Measurements from ENCODE around the gene TRMO. TPM values are rescaled to one million over a fixed set of nuclear protein-coding genes. Genes with fewer than 3 reads are reported as not detected.

Gene TRMO
- total and polyA plus RNA-seq, 2 of the 8 experiments (the other 6 are each of a cell fraction or from before 2014, with no cell fraction given), result 4.6 to 5.6 TPM

DNA sequence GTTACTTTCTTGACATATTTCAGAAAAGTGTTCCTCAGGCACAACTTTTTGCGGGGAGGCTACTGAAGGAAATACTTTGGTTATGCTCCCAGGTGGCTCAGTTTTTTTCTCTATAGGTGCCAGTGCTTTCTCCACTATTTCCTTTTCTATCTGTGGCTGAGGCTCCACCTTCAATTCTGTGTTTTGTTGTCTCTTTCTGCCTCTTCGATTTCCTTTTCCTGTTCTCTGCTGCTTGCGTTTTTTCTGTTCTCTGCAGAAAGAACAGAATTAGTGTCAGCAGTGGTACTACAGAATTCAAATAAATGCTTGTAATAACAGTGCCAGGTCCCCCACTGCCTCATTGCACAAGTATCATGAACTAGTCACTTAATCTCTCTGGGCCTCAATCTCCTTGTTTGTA is 8.7 kb upstream of the TRMO start:
- H3K14ac ChIP-seq (ENCODE audit: insufficient read length), result no peak overlapping the region
- H3K18ac ChIP-seq (ENCODE audit: extremely low read depth, low read length), result no peak overlapping the region
- H2BK120ac ChIP-seq (replicated peaks; ENCODE audit: low read depth, low read length), result no peak overlapping the region
- FAIRE-seq (no peak), DNase-seq (ENCODE audit: low read depth in 1 of 2, low spot score in 2 of 2) (no peak)
- no peak overlapping the region for H4K91ac ChIP-seq (replicated peaks; ENCODE audit: insufficient read length, low read length)
- H3K79me1 ChIP-seq (ENCODE audit: low read depth, low read length), result no peaks in the 10 kb centered on the region
- no peak overlapping the region for H4K5ac ChIP-seq (ENCODE audit: insufficient read length, low read depth, low read length)
- H2AK5ac ChIP-seq (ENCODE audit: low read depth, low read length), result no peak overlapping the region
- H3K4ac ChIP-seq (replicated peaks; ENCODE audit: insufficient read length, low read depth, low read length), result no peak overlapping the region
- no peaks in the 10 kb centered on the region for H4K20me1 ChIP-seq (replicated peaks in 1 of 2; ENCODE audit: control insufficient read depth in 1 of 2, insufficient read depth in 2 of 2, low read length in 2 of 2)
- no peaks in the 10 kb centered on the region; a peak in 1 of 7 replicates for H3K4me1 ChIP-seq (replicated peaks in 1 of 4; ENCODE audit: control insufficient read depth in 3 of 4, insufficient read depth in 4 of 4, low read length in 3 of 4)
- H3K9me3 ChIP-seq (ENCODE audit: insufficient read depth in 2 of 2, low read depth in 1 of 2, low read length in 1 of 2), result no peaks in the 10 kb centered on the region
- H3K9ac ChIP-seq (replicated peaks in 1 of 4; ENCODE audit: extremely low read depth in 1 of 4, low read depth in 3 of 4, low read length in 3 of 4), result no peak overlapping the region
- H3K23ac ChIP-seq (ENCODE audit: insufficient read length), result no peak overlapping the region
- no peak overlapping the region for H3K27ac ChIP-seq (ENCODE audit: low read depth, low read length)
- CTCF ChIA-PET (ENCODE audit: partially characterized antibody), result interaction anchor here (1.1 kb wide), 1 partner anchor 9 kb away, joined by 5 read pairs; the partner anchor contains the start of gene TRMO
- 77% methylated on average over 3 of the region's 3 CpGs; no CpG with 5 or more reads in 1 of the 2 experiments for WGBS, 2 experiments (ENCODE audit: extremely low coverage in 1 of 2, insufficient coverage in 1 of 2, insufficient read length in 1 of 2, insufficient replicate concordance in 2 of 2, low coverage in 1 of 2, low lambda C conversion rate in 2 of 2, missing lambda C conversion rate in 1 of 2)
- peaks cover 0 to 10% (median 4%) of the 10 kb centered on the region in 4 experiments; a peak in 5 of 7 replicates for H3K27me3 ChIP-seq (replicated peaks in 1 of 4; ENCODE audit: control insufficient read depth in 3 of 4, extremely low read depth in 1 of 4, insufficient read depth in 3 of 4, low read length in 3 of 4)
- H3K79me2 ChIP-seq (ENCODE audit: control insufficient read depth in 1 of 2, insufficient read depth in 2 of 2, low read length in 2 of 2), result no peaks in the 10 kb centered on the region
- no peak overlapping the region for H4K8ac ChIP-seq (ENCODE audit: extremely low read depth, insufficient read depth, low read length)
- POLR2A ChIA-PET (ENCODE audit: partially characterized antibody), result no interaction called here
- no peak overlapping the region for H2BK5ac ChIP-seq (ENCODE audit: low read depth, low read length)
- no peaks in the 10 kb centered on the region; the same call in 1 of the 2 replicates for H3K23me2 ChIP-seq (ENCODE audit: low read depth, low read length)
- no peak overlapping the region for H3K4me2 ChIP-seq (ENCODE audit: insufficient read depth in 1 of 2, low read depth in 2 of 2, low read length in 2 of 2)
- H2AFZ ChIP-seq (ENCODE audit: low read length), result no peak overlapping the region
- H3K56ac ChIP-seq (replicated peaks; ENCODE audit: insufficient read length, low read depth, low read length), result no peak overlapping the region
- H3K4me3 ChIP-seq (ENCODE audit: extremely low read depth in 1 of 4, insufficient read depth in 2 of 4, low read depth in 3 of 4, low read length in 4 of 4), result no peak overlapping the region
- no peak overlapping the region for H2BK12ac ChIP-seq (ENCODE audit: low read depth, low read length)
- H2BK15ac ChIP-seq (ENCODE audit: low read length), result no peak overlapping the region
- no peak overlapping the region for H2BK20ac ChIP-seq (ENCODE audit: low read length)
- TF ChIP-seq CHD1 (IDR thresholded peaks at IDR 0.05; ENCODE audit: low read depth, low read length) (no peak), POLR2AphosphoS5 (IDR thresholded peaks at IDR 0.05; ENCODE audit: low read depth, low read length) (no peak), TBP (IDR thresholded peaks at IDR 0.05; ENCODE audit: low read depth, low read length) (no peak), POU5F1 (IDR thresholded peaks at IDR 0.05; ENCODE audit: low read depth, low read length) (no peak)
- H3K36me3 ChIP-seq (ENCODE audit: control insufficient read depth in 2 of 4, insufficient read depth in 4 of 4, low read length in 3 of 4), result no peaks in the 10 kb centered on the region

Measured in H1 (cell line).